Measurements from ENCODE around the gene USP50.
A peak's percentile ranks its signal among the peaks of the same experiment; 100 is the strongest.
"Not testable (repeated sequence)": the region's sequence is repeated elsewhere in the genome, so short reads cannot be mapped to it uniquely, and the experiment has no call there.

USP50 gene

DNA sequence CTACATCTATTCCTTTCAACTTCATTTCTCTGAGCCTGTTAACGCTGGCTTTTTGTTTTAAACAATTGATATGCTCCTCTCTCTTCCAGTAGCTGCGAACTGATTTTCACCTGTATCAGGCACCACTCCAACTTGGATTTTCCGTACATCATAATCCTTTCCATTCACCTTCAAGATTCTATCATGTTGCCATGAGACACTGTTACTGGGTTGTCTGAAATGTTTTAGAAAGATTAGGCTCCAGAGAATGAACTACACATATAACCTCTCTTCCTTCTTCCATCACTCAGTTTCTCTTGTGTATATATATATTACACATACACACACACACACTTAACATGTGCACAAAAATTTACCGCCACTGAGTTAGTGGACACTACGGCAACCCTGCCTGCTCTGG is at the start of gene USP50:
TSS of gene USP50 (minus strand) at position 101 of the 400 bp plus-strand sequence. CDS start 141 bp downstream, outside the sequence.
- DNase-seq: no peak

DNA sequence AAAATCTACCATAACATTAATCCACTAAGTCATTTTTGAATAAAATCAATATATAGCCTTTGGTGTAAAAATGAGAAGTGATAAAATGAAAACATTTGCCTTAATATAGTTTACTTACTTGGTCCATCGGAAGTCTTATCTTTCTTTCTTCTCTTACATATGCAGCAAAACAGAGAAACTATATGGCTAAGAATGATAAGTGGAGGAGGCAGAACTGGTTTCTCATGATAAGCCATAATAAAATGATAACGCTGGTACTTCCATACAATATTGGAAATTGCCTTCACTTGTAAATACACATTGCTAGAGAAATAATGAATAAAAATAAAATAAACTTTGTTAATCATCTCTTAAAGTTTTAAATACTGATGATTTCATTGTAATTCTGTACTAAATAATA is 47.8 kb upstream of the USP50 start:
- no peak for DNase-seq

DNA sequence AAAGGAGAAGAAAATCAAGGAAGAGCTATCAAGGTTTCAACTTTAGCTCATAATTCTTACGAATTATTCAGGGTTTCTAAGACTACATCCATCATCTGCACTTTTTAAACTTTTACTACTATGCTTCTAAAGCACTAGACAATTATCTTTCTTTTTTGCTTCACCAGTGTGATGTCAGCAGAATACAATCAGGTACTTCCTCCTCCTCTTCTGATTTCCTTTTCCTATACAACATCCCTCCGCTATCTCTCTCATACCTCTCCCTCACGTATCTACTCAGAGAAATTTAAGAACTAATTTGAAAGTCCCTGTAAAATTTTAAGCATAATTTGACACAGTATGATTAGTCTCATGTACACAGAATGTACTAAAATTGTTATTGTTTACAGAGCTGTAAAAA is 47.3 kb upstream of the USP50 start:
- no peak for DNase-seq

DNA sequence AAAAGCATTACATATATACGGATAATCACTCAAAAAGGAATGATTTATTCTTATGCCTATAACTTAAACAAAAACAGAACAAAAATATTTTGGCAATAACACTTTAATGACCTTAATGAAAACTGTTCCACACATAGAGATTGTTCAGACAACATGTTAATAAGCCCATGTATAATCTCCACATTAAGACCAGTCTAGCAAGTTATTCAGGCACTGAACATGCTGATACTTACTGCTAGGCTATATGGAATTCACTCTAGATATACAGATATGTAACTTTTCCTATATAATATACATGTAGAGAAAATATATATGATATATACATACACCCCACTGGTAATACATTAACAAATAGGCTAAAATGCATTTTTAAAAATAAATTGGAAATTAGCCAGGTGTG is 43.8 kb upstream of the USP50 start:
- DNase-seq: no peak

DNA sequence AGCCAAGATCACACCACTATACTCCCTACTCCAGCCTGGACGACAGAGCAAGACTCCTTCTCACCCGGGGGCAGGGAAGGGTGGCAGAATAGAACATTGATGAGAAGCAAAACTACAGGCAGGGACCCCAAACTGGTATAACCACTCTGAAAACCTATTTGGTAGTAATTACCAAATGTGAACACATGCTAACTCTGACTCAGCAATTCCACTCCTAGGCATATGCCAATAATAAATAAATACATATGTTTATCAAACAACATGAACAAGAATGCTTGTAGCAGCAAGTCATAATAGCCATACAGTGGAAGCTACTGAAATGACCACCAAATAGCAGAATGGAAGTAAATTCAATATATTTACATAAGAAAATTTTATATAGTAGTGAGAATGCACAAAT is 31.0 kb upstream of the USP50 start:
- no peak for DNase-seq

DNA sequence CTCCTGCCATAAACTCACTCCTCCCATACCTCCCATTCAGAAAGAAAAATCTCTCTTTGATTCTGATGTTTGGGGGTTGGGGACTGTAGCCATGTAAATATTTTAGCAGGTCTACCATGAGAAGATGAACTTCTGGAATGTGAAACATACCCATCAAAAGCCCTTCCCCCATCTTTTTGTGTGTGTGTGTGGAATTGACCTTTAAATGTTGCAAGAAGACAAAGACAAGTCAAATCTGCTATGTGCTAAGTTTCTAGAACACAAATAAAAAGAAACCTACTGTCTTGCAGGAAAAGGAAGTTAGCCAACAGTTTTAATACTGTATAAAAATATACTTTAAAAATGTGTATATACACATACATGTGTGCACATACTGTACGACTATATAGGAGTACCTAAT is 29.7 kb upstream of the USP50 start:
- no peak for DNase-seq

DNA sequence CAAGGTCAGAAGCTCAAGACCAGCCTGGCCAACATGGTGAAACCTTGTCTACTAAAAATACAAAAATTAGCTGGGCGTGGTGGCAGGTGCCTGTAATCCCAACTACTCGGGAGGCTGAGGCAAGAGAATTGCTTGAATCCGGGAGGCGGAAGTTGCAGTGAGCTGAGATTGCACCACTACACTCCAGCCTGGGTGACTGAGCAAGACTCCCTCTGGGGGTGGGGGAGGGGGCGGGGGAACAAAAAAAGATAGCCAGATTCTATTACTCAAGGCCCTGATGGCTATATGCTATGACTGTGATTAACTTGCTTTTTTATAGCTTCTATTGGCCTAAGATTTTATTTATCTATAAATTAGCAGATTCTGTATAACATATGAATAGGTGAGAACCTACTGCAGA is 27.4 kb upstream of the USP50 start:
- not testable (repeated sequence) for DNase-seq

DNA sequence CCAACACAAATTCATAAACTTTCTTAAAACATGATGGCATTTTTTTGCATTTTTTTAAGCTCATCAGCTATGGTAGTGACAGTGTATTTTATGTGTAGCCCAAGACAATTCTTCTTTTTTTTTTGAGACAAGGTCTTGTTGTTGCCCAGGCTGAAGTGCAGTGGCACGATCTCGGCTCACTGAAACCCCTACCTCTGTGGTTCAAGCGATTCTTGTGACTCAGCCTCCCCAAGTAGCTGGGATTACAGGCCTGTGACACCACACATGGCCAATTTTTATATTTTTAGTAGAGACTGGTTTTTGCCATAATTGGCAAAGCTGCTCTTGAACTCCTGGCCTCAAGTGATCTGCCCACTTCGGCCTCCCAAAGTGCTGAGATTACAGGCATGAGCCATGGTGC is 17.3 kb upstream of the USP50 start:
- DNase-seq: no peak

DNA sequence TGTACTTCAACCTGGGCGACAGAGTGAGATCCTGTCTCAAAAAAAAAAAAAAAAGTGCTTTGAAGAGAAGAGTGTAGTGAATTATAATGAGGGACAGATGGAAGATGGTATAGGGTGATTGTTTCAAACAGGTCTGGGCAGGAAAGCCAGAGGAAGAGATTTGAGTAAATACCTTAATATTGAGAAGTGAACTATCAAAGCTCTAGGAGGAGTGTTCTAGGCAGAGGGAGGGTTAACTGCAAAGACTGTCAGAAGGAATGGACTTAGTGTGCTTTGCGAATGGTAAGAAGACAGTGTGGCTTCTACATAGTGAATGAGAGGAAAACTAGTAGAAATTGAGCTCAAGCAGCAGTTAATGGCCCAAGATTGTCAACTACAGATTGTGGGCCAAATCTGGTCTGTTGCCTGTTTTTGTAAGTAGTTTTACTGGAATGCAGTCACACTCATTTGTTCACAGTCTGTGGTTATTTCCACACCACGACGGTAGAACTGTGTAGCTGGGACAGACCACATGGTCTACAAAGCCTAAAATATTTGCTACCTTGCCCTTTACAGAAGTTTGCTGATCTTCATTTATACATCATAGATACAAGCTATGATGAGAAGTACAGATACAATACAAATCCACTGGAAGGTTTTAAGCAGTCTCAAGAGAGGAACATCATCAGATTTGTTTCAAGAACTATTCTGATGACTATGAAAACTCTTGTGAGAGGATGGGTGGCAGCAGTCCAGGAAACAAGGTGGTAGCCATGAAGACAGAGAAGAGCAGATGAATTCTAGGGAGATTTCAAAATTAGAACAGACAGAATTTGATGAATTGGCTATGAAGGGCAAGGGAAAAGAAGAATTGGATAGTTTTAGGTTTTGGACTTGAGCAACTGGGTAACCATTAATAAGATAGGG is 16.5 kb upstream of the USP50 start:
- DNase-seq: no peak

DNA sequence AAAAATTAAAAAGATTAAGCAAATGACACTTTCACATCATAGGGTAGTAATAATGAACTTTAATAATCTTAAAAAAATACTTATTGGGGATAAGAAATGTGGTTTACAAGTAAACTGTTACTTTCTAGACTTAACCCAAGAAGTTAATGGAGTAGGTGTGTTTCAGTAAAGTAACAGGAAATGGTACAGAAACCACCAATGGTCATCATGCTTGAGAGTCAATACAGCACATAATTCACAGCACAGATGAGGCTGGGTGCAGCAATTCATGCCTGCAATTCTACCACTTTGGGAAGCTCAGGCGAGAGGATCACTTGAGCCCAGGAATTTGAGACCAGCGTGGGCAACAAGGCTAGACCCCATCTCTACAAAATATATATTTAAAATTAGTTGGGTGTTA is 11.5 kb upstream of the USP50 start:
- no peak for DNase-seq

DNA sequence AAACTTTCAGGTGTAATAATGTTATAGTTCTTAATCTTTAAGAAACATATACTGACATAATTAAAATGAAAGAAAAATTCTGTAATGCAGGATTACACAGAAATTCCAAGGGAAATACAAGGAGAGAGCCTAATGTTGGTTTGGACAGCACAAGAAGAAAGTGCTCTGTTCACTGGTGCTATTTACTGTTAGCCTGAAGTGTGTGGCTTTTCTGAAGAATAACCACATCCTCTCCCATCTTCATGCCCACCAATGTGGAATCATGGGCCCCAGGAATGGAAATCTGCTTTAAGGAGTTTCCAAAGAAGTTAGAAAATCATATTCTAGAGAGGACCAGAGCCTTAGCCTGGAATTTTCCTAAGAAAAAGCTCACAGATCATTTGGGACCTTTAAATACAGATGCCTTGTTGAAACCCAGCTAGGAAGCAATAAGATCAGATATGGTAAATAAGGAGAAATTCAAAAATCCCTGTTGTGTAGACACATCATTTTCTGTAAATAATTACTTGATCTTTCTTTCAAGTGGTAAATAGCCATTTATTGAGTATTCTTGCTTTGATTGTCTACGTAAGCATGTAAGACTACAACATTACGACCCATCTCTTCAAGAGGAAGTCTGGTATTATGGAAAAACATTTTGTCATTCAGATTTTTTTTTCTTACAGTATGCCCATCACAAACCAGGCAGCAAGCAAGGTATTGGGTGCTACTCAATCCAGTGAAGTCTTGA is 10.3 kb upstream of the USP50 start:
- no peak for DNase-seq

DNA sequence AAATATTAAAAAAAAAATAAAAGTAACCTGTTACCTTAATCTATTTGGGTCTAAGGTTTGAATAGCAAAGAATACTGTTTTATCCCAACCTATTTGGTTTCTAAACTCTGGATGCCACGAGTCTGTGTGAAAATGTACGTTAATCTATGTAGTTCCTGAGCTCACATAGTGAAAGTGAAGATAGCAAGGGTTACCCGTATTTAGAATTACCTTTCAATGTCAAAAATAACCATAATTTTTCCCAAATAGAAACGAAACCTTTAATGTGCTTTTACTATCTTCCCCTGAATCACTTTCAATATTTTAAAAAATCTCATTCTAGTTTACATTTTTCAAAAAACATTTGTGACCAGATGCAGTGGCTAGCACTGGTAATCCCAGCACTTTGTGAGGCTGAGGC is 5.8 kb upstream of the USP50 start:
- no peak for DNase-seq

DNA sequence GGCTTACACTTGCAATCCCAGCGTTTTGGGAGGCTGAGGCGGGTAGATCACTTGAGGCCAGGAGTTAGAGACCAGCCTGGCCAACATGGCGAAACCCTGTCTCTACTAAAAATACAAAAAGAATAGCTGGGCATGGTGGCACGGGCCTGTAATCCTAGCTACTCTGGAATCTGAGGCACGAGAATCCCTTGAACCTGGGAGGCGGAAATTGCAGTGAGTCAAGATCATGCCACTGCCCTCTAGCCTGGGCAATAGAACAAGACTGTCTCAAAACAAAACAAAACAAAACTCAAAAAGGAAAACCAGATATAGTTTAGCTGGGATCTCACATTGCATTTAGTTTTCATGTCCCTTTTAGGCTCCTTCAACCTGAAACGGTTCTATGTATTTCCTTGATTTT is 2.9 kb upstream of the USP50 start:
- no peak for DNase-seq

DNA sequence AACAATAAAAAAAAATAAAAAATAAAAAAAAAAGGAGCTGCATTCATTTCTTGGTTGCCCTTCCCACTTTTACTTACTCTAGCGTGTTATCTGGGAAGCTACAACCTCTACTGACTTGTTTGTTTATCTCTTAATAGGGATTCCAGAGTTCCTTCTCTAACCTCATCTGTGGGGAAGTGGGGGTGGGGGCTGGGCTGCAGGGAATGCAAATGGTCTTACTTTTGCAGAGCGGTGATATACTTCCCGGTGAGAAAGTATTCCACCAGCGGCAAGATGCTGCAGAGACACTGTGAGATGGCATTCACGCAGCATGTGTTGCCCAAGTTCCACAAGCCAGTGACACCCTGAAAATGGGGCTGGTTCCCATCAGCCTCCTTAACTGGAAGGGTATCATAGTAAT is 2.1 kb downstream of the USP50 start:
- DNase-seq: no peak

DNA sequence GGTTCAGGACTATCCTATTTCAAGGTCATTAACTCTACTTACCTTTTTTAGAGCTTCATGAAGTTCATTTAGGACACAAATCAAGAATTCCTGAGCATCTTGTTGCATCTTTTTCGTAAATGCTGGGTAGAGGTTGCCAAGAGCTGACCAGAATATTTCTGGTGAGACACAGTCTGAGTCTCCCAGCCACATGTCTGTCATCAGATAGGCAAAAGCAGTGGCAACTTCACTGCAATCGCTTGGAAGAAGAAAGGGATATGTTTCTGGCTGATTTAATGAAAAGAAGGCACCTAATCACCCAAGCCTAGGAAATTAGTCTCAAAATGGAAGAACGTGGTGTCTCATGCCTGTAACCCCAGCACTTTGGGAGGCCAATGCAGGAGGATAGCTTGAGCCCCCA is 2.9 kb downstream of the USP50 start:
- DNase-seq: no peak

DNA sequence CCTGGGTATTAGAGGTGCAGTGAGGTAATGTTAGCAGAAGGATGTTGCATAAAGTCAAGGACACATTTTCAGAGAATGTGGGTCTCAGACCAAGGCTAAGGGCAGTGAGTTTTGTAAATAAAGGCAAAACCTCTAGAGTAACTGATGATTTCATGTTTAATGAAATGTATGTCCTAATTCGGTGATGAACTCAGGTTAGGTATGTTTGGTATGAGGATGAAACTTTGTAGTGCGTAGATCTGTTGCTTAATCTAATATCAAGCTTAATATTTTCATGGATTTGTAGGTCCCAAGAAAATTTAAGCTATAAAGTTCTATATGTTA is 3.6 kb downstream of the USP50 start:
- no peak for DNase-seq

DNA sequence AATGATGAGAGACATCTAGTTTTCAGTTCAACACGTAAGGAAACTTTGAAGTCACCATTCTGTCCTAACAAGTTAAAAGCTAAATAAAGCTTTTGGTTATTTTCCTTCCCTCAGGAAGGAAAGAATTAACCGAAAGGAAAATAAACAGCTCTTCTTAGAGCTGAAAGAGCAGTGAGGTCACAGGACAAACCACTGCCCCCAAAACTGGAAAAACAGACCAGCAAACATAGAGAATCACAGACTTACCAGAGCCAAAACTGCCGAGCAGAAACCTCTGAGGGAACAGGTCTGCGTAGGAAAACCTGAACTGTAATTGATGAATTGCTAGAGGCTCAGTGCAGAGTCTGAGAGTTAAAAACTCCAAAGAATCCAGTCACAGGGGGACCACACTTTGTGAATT is 14.7 kb downstream of the USP50 start:
- DNase-seq: no peak

DNA sequence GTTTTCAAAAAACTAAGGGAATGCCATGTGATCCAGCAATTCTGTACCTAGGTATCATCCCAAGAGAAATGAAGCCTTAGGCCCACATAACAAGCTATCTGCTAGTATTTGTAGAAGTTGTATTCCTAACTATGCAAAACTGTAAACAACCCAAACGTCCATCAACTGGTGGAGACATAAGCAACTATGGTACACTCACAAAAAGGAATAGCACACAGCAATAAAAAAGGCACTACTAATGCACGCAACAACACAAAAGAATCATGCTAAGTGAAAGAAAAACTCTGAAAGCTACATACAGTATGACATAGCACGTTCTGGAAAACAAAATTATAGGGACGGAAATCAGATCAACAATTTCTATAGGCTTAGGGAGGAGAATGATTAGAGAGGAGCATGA is 15.3 kb downstream of the USP50 start:
- no peak for DNase-seq

DNA sequence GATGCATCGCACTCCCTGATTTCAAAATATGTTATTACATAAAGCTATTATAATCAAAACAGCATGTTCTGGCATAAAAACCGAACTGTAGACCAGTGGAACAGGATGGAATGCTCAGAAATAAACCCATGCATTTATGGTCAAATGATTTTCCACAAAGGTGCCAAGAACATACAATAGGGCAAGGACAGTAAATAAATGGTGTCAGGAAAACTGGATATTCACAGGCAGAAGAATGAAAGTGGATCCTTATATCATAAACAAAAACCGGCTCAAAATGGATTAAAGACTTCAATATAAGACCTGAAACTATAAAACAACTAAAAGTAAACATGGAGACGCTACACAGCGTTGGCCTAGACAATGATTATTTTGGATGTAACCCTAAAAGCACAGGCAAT is 22.6 kb downstream of the USP50 start:
- no peak for DNase-seq

DNA sequence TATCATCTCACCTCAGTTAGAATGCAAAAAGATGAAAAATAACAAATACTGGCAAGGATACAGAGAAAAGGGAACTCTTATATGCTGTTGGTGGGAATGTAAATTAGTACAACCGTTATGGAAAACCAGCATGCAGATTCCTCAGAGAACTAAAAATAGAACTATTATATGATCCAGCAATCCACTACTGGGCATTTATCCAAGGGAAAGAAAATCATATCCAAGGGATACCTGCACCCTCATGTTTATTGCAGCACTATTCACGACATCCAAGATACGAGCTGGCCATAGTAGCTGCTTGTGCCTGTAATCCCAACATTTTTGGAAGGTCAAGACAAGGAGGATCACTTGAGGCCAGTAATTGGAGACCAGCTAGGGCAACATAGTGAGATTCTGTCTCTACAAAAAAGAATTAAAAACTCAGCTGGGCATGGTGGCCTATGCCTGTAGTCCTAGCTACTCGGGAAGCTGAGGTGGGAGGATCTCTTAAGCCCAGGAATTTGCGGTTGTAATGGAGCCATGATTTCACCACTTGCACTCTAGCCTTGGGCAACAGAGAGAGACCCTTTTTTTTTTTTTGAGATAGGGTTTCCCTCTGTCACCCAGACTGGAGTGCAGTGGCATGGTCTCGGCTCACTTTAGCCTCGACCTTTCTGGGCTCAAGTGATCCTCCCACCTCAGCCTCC is 26.6 kb downstream of the USP50 start:
- DNase-seq: no peak

DNA sequence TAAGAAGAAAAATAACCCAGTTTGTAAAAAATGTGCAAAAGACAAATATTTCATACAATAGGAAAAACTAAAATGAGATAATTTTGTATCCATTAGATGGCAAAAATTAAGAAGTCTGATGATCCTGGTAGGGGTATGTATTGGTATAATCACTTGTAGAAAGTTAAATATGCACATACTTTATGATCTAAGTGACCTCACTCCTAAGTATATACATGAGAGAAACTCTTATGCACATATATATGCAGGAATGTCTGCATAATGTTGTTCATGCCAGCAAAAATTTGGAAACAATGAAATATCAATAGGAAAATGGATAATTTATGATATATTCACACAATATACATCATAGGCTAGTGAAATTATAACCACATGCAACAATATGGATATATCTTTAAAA is 33.5 kb downstream of the USP50 start:
- no peak for DNase-seq

DNA sequence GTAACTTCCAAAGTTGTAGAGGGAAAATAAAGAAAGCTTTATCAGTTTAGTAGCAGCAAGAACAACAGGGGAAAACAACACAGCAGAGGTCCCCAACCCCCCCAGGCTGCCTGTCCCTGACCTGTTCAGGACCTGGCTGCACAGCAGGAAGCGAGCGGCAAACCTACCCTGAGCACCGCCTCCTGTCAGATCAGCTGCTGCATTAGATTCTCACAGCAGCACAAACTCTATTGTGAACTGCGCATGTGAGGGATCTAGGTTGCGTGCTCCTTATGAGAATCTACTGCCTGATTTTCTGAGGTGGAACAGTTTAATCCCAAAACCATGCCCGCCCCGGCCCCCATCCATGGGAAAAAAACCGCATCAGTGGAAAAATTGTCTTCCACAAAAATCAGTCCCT is 40.3 kb downstream of the USP50 start:
- peak; percentile 79 for DNase-seq

DNA sequence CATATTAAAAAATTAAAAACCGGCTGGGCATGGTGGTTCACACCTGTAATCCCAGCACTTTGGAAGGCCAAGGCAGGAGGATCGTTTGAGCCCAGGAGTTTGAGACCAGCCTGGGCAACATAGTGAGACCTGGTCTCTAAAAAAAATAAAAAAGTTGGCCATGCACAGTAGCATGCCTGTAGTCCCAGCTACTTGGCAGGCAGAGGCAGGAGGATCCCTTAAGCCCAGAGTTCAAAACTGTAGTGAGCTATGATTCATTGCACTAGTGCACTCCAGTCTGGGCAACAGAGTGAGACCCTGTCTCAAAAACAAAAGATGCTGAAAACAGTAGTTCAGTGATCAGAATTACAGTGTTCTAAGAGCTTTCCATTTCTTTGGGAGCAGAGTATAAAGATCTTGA is 40.8 kb downstream of the USP50 start:
- peak; percentile 13 for DNase-seq

DNA sequence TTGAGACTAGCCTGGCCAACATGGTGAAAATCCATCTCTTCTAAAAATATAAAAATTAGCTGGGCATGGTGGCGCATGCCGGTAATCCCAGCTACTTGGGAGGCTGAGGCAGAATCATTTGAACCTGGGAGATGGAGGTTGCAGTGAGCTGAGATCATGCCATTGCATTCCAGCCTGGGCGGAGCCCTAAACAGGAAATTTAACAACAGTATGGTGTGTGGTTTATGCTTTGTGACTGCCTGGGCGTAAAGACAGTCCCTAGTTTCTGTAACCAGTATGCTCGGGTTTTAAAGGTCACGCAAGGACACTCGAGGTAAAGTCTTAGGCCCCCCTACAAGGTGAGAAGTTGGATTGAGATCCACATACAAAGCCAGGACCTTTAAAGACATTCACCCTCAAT is 43.3 kb downstream of the USP50 start:
- no peak for DNase-seq
